Measurements from ENCODE around the gene PPFIA1.

- TF ChIP-seq, protein P1, sequence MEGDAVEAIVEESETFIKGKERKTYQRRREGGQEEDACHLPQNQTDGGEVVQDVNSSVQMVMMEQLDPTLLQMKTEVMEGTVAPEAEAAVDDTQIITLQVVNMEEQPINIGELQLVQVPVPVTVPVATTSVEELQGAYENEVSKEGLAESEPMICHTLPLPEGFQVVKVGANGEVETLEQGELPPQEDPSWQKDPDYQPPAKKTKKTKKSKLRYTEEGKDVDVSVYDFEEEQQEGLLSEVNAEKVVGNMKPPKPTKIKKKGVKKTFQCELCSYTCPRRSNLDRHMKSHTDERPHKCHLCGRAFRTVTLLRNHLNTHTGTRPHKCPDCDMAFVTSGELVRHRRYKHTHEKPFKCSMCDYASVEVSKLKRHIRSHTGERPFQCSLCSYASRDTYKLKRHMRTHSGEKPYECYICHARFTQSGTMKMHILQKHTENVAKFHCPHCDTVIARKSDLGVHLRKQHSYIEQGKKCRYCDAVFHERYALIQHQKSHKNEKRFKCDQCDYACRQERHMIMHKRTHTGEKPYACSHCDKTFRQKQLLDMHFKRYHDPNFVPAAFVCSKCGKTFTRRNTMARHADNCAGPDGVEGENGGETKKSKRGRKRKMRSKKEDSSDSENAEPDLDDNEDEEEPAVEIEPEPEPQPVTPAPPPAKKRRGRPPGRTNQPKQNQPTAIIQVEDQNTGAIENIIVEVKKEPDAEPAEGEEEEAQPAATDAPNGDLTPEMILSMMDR (conservative IDR thresholded peaks at IDR 0.05; ENCODE audit: low read depth, low read length), result no peak
- no peak for TF ChIP-seq EZH2 (IDR thresholded peaks at IDR 0.05; ENCODE audit: borderline replicate concordance, low read depth, low read length, poor library complexity, severe bottlenecking)
Measured at GRCh38 chr11:70398834-70399680, 128.6 kb downstream of the PPFIA1 start.

Measured in A673 (cell line).